Choroid plexus epithelial cell (primary cell): ENCODE data around the gene CREB5.

Experiments
- DNase-seq: peaks from one replicate; pipeline ENCODE4 v3.0.0-alpha.2; 2010; ENCODE audit warnings: low read depth
- H3K4me3 ChIP-seq: 2 replicates; pipeline ENCODE4 v1.5.1; 2011; ENCODE audit warnings: low read depth, mild to moderate bottlenecking, control low read depth, low read length, moderate library complexity
- CTCF ChIP-seq: conservative IDR thresholded peaks from 2 replicates; pipeline ENCODE4 v1.5.1; 2011; ENCODE audit warnings: low read depth, mild to moderate bottlenecking, control low read depth, inconsistent platforms, low read length, moderate library complexity

CREB5 gene

GRCh38 chr7:28560767-28561166, 148.4 kb downstream of the CREB5 start:
- no peak for TF ChIP-seq CTCF
- no peak for DNase-seq
- no peak overlapping the region for H3K4me3 ChIP-seq

- no peak overlapping the region for H3K4me3 ChIP-seq
- TF ChIP-seq CTCF = no peak
- no peak for DNase-seq
Measured at GRCh38 chr7:28564033-28564432, 151.7 kb downstream of the CREB5 start.

GRCh38 chr7:28564755-28565374, 152.5 kb downstream of the CREB5 start:
- DNase-seq = no peak
- TF ChIP-seq CTCF = no peak

GRCh38 chr7:28565980-28566379, 153.7 kb downstream of the CREB5 start:
- TF ChIP-seq CTCF = no peak
- no peak overlapping the region for H3K4me3 ChIP-seq
- no peak for DNase-seq

More at GRCh38 chr7:28564755-28565374, 152.5 kb downstream of the CREB5 start:
- H3K4me3 ChIP-seq = no peak overlapping the region

- no peak for DNase-seq
- TF ChIP-seq CTCF = no peak
- H3K4me3 ChIP-seq = no peak overlapping the region
Measured at GRCh38 chr7:28570113-28570969, 158.0 kb downstream of the CREB5 start.

- TF ChIP-seq CTCF = no peak
- peak; percentile 17 for DNase-seq
Measured at GRCh38 chr7:28570970-28571288, 158.6 kb downstream of the CREB5 start.

GRCh38 chr7:28571405-28571804, 159.1 kb downstream of the CREB5 start:
- no peak for TF ChIP-seq CTCF
- no peak overlapping the region for H3K4me3 ChIP-seq
- no peak for DNase-seq

More at GRCh38 chr7:28570970-28571288, 158.6 kb downstream of the CREB5 start:
- no peak overlapping the region for H3K4me3 ChIP-seq
